Islet precursor cell (in vitro differentiated cells): ENCODE results near the gene FAM241A.
"Not testable (repeated sequence)": the region's sequence is repeated elsewhere in the genome, so short reads cannot be mapped to it uniquely, and the experiment has no call there.

Experiments
- DNase-seq: peaks from one replicate; pipeline ENCODE4 v3.0.0-alpha.2; 2018

Gene FAM241A

DNA sequence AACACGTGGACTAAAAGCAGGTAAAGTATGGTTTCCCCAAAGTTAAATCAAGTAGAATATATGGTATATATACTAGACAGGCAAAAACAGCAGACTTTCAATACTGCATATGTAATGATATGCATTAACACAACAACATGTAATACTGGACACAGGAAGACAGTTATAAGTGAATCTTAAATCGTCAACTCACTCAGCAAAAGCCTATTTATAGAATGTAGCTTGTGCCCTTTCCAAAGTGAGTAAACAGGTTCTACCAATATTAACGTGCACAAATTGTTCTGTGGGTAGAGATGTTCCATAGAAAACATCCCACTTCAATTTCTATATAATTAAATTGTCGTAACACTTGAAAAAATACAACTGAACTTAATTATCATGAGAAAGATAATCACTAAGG is 30.6 kb downstream of the FAM241A start:
- DNase-seq = no peak

- no peak for DNase-seq
Observed at GRCh38 chr4:112176596-112176995, 31.3 kb downstream of the FAM241A start.

- not testable (repeated sequence) for DNase-seq
Observed at GRCh38 chr4:112178741-112179140, 33.5 kb downstream of the FAM241A start.

DNA sequence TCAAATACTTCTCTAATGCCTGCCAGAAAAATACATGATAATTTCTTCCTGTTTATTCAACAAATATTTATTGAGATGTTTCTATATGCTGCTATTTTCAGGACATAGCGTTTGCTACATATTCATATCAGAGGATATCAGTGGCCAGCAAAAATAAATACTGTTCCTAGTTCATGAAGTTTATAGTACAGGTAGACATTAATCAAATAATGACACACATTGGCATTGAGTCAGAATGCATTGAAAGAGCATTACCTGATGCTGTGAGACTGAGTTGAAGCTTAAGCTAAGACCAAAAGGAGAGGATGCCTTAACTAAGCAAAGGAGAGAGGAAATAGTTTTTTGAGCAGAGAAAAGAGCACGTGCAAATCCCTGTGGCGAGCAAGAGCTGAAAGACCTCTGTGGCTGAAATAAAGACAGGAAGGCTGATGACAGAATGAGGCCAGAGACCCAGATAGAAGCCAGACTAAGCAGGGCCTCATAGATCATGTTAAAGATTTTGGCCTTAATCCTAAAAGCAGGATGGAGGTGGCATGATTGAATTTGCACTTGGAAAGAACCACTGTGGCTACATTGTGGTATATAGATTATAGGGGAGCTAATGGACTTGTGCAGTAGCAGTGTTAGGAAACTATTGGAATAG is 36.2 kb downstream of the FAM241A start:
- no peak for DNase-seq

GRCh38 chr4:112182604-112183003 is 37.4 kb downstream of the FAM241A start:
- DNase-seq = no peak

DNA sequence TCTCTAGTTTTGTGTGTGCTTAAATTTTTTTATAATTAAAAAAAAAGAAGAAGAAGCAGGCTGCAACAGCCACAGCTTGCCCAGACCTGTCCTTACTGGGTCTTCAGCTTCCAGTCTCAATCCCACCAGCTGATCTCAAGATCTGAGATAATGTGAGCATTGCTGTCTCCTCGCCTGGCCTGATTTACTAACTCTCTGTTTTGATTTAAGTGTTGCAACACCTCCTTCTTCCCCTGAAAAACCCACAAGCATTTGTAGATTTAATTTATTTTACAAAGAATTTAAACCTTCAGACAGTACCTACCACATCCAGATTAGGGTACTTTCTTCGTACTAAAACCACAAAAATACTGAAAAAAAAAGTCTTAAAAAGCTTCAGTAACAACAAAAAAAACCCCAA is 38.0 kb downstream of the FAM241A start:
- no peak for DNase-seq

- DNase-seq = no peak
Observed at GRCh38 chr4:112184438-112184837, 39.2 kb downstream of the FAM241A start.

GRCh38 chr4:112185334-112185733 is 40.1 kb downstream of the FAM241A start:
- DNase-seq = no peak

- DNase-seq = no peak
Observed at GRCh38 chr4:112185740-112186670, 40.8 kb downstream of the FAM241A start.

DNA sequence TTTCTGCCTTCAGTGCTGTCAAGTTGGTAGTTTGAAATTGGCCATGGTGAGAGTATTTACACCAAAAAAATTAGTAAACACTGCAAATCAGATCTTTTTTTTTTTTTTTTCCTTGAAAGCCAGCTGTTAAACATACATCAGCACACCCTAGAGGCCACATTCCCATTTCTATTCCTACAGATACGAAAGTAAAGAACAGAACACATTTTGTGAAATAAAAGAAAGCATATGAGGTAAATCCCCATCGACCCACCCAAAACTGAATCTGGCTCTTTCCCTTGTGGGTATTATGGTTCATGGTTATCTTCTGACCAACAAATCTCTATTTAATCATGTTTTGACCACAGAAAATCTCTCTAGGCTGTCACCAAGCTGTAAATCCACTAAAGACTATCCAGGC is 44.5 kb downstream of the FAM241A start:
- no peak for DNase-seq

- DNase-seq = no peak
Observed at GRCh38 chr4:112190684-112191083, 45.4 kb downstream of the FAM241A start.

DNA sequence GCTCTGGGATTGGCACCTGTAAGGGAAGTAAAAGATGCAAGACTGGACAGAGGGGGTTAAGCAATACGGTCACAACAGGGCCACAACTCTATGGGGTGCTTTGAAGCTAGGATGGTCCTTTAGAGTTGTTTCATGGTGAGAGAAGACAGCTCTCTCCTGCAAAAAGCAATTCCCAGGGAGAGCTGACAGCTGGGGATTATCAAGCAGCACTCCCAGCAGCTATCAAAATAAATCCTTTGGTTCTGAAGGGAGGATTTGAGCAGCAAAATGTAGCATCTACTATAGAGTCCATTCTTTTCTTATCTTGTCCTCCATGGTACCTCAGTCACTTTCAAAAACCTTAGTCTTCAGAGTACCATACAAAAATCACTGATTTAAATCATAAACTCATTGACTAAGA is 51.2 kb downstream of the FAM241A start:
- DNase-seq = no peak

DNA sequence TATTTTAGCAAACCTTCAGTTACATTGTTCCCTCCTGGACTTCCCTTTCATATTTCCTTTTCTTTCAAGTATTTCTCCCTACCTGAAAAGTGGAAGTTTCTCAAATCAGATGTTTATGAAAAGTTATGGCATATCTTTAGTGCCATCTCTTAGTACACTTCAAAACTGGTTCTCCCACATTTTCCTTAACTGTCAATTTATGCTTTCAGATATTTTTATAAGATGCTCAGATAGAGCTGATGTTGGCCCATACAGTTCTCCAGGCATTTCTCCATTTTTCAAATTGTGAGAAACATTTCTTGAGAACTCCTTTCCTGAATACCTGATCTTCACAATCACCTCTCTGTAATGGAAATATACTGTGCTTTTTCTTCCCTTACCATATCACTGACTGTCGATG is 53.8 kb downstream of the FAM241A start:
- DNase-seq = no peak

DNA sequence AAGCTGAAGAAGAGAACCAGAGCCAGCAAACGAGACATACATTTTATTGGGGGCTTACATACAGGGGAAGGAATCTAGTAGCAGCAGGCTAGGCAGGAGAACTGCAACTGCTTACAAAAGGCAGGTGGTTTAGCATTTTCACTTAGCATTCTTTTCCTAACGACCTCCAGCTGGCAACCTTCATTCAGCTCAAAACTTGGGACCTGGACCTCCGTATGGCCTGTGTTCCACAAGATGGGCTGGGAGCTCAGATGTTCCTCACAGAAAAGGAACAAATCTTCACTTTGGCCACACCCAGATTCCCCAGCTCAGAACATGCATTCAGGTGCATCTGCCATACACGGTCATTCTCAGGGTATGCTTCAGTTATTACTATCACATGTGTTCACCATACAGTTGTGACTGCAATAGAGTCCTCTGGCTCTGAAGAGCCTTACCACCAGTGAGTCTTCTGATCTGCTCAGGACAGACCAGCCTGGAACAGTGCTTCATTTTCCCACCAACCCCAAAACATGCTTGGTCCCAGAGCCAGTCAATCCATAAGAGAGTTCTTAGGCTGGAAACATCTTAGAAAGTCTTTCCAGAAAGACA is 56.8 kb downstream of the FAM241A start:
- no peak for DNase-seq

GRCh38 chr4:112203593-112203992 is 58.3 kb downstream of the FAM241A start:
- no peak for DNase-seq

DNA sequence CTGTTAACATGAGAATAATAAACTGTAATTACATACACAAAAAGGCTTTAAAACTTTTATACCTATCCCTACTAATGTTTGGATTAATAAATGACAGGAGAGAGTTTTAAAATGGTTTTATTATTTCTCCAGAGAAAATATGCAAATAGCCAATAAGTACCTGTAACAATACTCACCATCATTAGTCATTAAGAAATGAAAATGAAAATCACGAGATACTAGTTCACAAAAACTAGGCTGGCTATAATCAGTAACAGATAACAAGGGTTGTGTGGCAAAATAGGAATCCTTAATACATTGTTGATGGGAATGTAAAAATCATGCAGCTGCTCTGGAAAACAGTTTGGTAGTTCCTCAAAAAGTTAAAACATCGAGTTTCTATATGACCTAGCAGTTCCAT is 61.2 kb downstream of the FAM241A start:
- no peak for DNase-seq

- not testable (repeated sequence) for DNase-seq
Observed at GRCh38 chr4:112208137-112209095, 63.2 kb downstream of the FAM241A start.

- no peak for DNase-seq
Observed at GRCh38 chr4:112210777-112211176, 65.5 kb downstream of the FAM241A start.

DNA sequence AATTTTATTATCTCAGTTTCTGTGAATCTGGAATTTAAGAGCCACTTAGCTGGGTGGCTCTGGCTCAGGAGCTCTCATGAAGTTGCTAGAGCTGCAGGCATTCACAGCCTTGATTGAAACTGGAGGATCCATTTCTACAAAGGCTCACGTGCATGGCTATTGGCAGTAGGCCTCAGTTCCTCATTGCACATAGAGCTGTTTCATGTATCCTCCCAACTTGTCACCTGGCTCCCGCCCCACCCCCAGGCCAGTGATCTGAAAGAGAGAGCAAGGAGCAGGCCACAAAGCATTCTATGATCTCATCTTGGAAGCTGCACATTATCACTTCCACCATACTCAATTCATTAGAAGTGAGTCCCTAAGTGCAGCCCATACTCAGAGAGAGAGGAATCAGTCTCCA is 67.8 kb downstream of the FAM241A start:
- DNase-seq = no peak

GRCh38 chr4:112213856-112214255 is 68.6 kb downstream of the FAM241A start:
- DNase-seq = no peak

- DNase-seq = no peak
Observed at GRCh38 chr4:112214390-112215264, 69.4 kb downstream of the FAM241A start.
